Measurements from ENCODE around the gene NAA40.

The NAA40 gene

GRCh38 chr11:63942803-63943202 lies 4.0 kb downstream of the NAA40 start:
- ATAC-seq: no peak
- TF ChIP-seq TCF4 (CRISPR knock-in tag; IDR thresholded peaks at IDR 0.05; ENCODE audit: borderline replicate concordance): no peak
- TF ChIP-seq ZNF70 (CRISPR knock-in tag; IDR thresholded peaks at IDR 0.05): no peak
- TF ChIP-seq ARNTL (CRISPR knock-in tag; IDR thresholded peaks at IDR 0.05; ENCODE audit: borderline replicate concordance, low read depth): no peak

- peak; percentile 22; the same call in 2 of the 3 replicates for ATAC-seq
Observed at GRCh38 chr11:63944987-63945386, 6.2 kb downstream of the NAA40 start.

GRCh38 chr11:63945477-63946163 lies 6.8 kb downstream of the NAA40 start:
- no peak for TF ChIP-seq SNAI2 (CRISPR knock-in tag; IDR thresholded peaks at IDR 0.05)
- TF ChIP-seq PATZ1 (CRISPR knock-in tag; IDR thresholded peaks at IDR 0.05; ENCODE audit: borderline replicate concordance): no peak
- no peak for TF ChIP-seq ZFP30 (CRISPR knock-in tag; IDR thresholded peaks at IDR 0.05)
- TF ChIP-seq ZC3H10 (CRISPR knock-in tag; IDR thresholded peaks at IDR 0.05): no peak
- ATAC-seq: peak; percentile 99

More at GRCh38 chr11:63944987-63945386, 6.2 kb downstream of the NAA40 start:
- no peak for TF ChIP-seq CSRNP3 (CRISPR knock-in tag; IDR thresholded peaks at IDR 0.05)
- no peak for TF ChIP-seq PPARA (CRISPR knock-in tag; IDR thresholded peaks at IDR 0.05; ENCODE audit: borderline replicate concordance)
- TF ChIP-seq SNAI2 (CRISPR knock-in tag; IDR thresholded peaks at IDR 0.05): no peak
- TF ChIP-seq TSHZ2 (CRISPR knock-in tag; IDR thresholded peaks at IDR 0.05): no peak
- no peak for TF ChIP-seq RARB (CRISPR knock-in tag; IDR thresholded peaks at IDR 0.05)
- no peak for TF ChIP-seq ISL1 (CRISPR knock-in tag; IDR thresholded peaks at IDR 0.05)
- TF ChIP-seq TCF4 (CRISPR knock-in tag; IDR thresholded peaks at IDR 0.05; ENCODE audit: borderline replicate concordance): no peak
- TF ChIP-seq ZNF8 (CRISPR knock-in tag; IDR thresholded peaks at IDR 0.05): no peak
- TF ChIP-seq PATZ1 (CRISPR knock-in tag; IDR thresholded peaks at IDR 0.05; ENCODE audit: borderline replicate concordance): no peak
- TF ChIP-seq BACH2 (CRISPR knock-in tag; IDR thresholded peaks at IDR 0.05; ENCODE audit: borderline replicate concordance): no peak
- TF ChIP-seq CSDC2 (CRISPR knock-in tag; IDR thresholded peaks at IDR 0.05): no peak

- ATAC-seq: no peak
- TF ChIP-seq ESRRG (CRISPR knock-in tag; IDR thresholded peaks at IDR 0.05): no peak
- TF ChIP-seq ZNF8 (CRISPR knock-in tag; IDR thresholded peaks at IDR 0.05): no peak
- no peak for TF ChIP-seq ISL1 (CRISPR knock-in tag; IDR thresholded peaks at IDR 0.05)
Observed at GRCh38 chr11:63951779-63952536, 13.2 kb downstream of the NAA40 start.

GRCh38 chr11:63952570-63952969 lies 13.8 kb downstream of the NAA40 start:
- no peak for ATAC-seq
- TF ChIP-seq RARB (CRISPR knock-in tag; IDR thresholded peaks at IDR 0.05): no peak
- no peak for TF ChIP-seq GLIS3 (CRISPR knock-in tag; IDR thresholded peaks at IDR 0.05)
- TF ChIP-seq SNAI2 (CRISPR knock-in tag; IDR thresholded peaks at IDR 0.05): no peak
- no peak for TF ChIP-seq PPARA (CRISPR knock-in tag; IDR thresholded peaks at IDR 0.05; ENCODE audit: borderline replicate concordance)
- TF ChIP-seq ZFP3 (CRISPR knock-in tag; IDR thresholded peaks at IDR 0.05): no peak
- TF ChIP-seq TCF4 (CRISPR knock-in tag; IDR thresholded peaks at IDR 0.05; ENCODE audit: borderline replicate concordance): no peak
- TF ChIP-seq ZFP30 (CRISPR knock-in tag; IDR thresholded peaks at IDR 0.05): no peak
- no peak for TF ChIP-seq CREB5 (CRISPR knock-in tag; IDR thresholded peaks at IDR 0.05; ENCODE audit: low read depth)
- no peak for TF ChIP-seq PATZ1 (CRISPR knock-in tag; IDR thresholded peaks at IDR 0.05; ENCODE audit: borderline replicate concordance)
- TF ChIP-seq ISL1 (CRISPR knock-in tag; IDR thresholded peaks at IDR 0.05): no peak

All from SK-N-SH treated with all-trans-retinoic acid at 6 μM for 48 hours (cell line).